Measurements from ENCODE around the gene ABHD16A. TPM values are rescaled to one million over a fixed set of nuclear protein-coding genes. Genes with fewer than 3 reads are reported as not detected.

The ABHD16A gene
- polyA plus RNA-seq, 2 of the 4 experiments (the other 2 are of a cell fraction), result 16.6 to 22.3 TPM

DNA sequence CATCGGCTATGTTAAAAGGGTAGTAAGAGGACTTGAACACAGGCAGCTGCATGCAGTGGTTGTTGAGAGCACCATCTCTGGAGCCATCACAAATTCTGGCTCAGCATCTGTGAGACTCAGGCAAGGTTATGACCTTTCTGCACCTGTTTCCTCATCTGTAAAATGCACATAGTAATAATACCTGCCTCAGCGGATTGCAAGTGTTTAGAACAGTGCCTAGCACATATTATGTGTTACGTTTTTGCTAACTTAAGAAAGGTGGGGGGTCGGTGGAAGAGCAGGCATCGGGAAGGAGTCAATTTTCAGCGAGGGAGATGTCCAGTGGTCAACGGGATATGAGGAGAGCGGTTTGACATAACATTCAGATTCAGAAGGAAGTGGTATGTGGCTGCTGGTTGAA lies 25.2 kb downstream of the ABHD16A start:
- no peak overlapping the region for H3K27ac ChIP-seq
- no peak overlapping the region for H3K4me3 ChIP-seq
- ChIA-PET POLR2A (interaction anchor here (1.0 kb wide), 1 partner anchor 149 kb away, joined by 5 read pairs; the partner anchor contains the start of gene HSPA1B), CTCF (interaction anchor here (1.1 kb wide), 2 partner anchors 52 to 91 kb away, joined by 3 read pairs; partner anchors contain the start of gene DDAH2)
- no peaks in the 10 kb centered on the region for H3K9me3 ChIP-seq
- H3K4me2 ChIP-seq, result no peak overlapping the region
- ATAC-seq (no peak), FAIRE-seq (no peak), DNase-seq (ENCODE audit: low read depth in 1 of 2, low spot score in 1 of 2) (no peak)
- 66% methylated on average over 8 of the region's 8 CpGs for WGBS (ENCODE audit: missing lambda C conversion rate)
- TF ChIP-seq CHD4 (IDR thresholded peaks at IDR 0.05; ENCODE audit: borderline replicate concordance), result no peak
- no peak for TF ChIP-seq RARB (CRISPR knock-in tag; IDR thresholded peaks at IDR 0.05)
- no peak for TF ChIP-seq HOXB13 (CRISPR knock-in tag; IDR thresholded peaks at IDR 0.05; ENCODE audit: low read depth)
- TF ChIP-seq, protein P1, sequence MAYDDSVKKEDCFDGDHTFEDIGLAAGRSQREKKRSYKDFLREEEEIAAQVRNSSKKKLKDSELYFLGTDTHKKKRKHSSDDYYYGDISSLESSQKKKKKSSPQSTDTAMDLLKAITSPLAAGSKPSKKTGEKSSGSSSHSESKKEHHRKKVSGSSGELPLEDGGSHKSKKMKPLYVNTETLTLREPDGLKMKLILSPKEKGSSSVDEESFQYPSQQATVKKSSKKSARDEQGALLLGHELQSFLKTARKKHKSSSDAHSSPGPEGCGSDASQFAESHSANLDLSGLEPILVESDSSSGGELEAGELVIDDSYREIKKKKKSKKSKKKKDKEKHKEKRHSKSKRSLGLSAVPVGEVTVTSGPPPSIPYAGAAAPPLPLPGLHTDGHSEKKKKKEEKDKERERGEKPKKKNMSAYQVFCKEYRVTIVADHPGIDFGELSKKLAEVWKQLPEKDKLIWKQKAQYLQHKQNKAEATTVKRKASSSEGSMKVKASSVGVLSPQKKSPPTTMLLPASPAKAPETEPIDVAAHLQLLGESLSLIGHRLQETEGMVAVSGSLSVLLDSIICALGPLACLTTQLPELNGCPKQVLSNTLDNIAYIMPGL (CRISPR knock-in tag; IDR thresholded peaks at IDR 0.05; ENCODE audit: borderline replicate concordance), result no peak
- no peak for TF ChIP-seq ZNF302 (CRISPR knock-in tag; IDR thresholded peaks at IDR 0.05)
- TF ChIP-seq EHMT2 (IDR thresholded peaks at IDR 0.05; ENCODE audit: low read depth), result no peak
- TF ChIP-seq HOXA7 (CRISPR knock-in tag; IDR thresholded peaks at IDR 0.05), result no peak
- TF ChIP-seq, protein P2, sequence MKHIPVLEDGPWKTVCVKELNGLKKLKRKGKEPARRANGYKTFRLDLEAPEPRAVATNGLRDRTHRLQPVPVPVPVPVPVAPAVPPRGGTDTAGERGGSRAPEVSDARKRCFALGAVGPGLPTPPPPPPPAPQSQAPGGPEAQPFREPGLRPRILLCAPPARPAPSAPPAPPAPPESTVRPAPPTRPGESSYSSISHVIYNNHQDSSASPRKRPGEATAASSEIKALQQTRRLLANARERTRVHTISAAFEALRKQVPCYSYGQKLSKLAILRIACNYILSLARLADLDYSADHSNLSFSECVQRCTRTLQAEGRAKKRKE (CRISPR knock-in tag; IDR thresholded peaks at IDR 0.05; ENCODE audit: low read depth), result no peak
- TF ChIP-seq, protein P3, sequence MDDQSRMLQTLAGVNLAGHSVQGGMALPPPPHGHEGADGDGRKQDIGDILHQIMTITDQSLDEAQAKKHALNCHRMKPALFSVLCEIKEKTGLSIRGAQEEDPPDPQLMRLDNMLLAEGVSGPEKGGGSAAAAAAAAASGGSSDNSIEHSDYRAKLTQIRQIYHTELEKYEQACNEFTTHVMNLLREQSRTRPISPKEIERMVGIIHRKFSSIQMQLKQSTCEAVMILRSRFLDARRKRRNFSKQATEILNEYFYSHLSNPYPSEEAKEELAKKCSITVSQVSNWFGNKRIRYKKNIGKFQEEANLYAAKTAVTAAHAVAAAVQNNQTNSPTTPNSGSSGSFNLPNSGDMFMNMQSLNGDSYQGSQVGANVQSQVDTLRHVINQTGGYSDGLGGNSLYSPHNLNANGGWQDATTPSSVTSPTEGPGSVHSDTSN (IDR thresholded peaks at IDR 0.05), result no peak
- no peak for TF ChIP-seq HOXB5 (CRISPR knock-in tag; IDR thresholded peaks at IDR 0.05)
- H3K4me1 ChIP-seq, result peaks cover 8% of the 10 kb centered on the region; the same call in 1 of the 3 replicates

GRCh38 chr6:31676904-31677303 lies 26.2 kb downstream of the ABHD16A start:
- H3K27ac ChIP-seq, result peak overlapping the region; percentile 21 to 34; a peak in 2 of 6 replicates
- H3K4me1 ChIP-seq, result peaks cover 8% of the 10 kb centered on the region; the same call in 1 of the 3 replicates
- FAIRE-seq (no peak), DNase-seq (ENCODE audit: low read depth in 1 of 2, low spot score in 1 of 2) (no peak), ATAC-seq (no peak)
- POLR2A ChIA-PET, result no interaction called here
- no peaks in the 10 kb centered on the region for H3K9me3 ChIP-seq
- TF ChIP-seq ZFP36 (IDR thresholded peaks at IDR 0.05; ENCODE audit: borderline replicate concordance, partially characterized antibody) (no peak), CHD2 (IDR thresholded peaks at IDR 0.05; ENCODE audit: low read length, partially characterized antibody) (no peak)
- CTCF ChIA-PET, result no interaction called here
- H3K4me3 ChIP-seq, result no peak overlapping the region
- WGBS (ENCODE audit: missing lambda C conversion rate), result 26% methylated on average over 6 of the region's 6 CpGs
- H3K4me2 ChIP-seq, result peak overlapping the region; percentile 47; the same call in 2 of the 3 replicates

DNA sequence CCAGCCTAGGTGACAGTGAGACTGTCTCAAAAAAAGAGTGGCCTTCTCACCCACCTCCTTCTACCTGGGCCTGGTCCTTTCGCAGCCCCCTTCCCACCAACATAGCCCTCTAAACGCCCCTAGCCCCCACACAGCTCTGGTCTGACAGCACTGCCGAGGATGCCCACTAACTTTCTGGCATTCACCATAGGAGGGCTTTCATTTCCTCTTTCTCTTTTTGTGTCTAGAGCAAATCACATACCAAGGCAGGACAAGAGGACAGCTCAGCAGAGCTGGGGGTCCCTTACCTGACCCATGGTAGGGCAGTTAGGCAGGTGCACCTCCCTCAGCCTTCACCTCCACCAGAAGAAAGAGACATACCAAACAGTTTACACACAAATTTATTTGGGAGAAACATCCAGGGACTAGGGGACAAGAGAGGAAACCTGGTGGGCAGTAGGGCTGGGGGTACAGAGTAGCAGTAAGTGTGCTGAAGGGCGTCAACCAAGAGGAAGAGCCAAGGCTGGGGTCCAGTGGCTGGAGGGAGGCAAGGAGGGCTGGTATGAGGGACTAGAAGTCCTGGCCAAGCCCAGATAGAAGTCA lies 26.7 kb downstream of the ABHD16A start:
- ATAC-seq, result no peak
- H3K27ac ChIP-seq, result peak overlapping the region; percentile 21 to 34; a peak in 2 of 6 replicates
- DNase-seq (ENCODE audit: low read depth in 1 of 2, low spot score in 1 of 2), result no peak
- 67% methylated on average over 4 of the region's 4 CpGs for WGBS (ENCODE audit: missing lambda C conversion rate)
- peaks cover 8% of the 10 kb centered on the region; the same call in 1 of the 3 replicates for H3K4me1 ChIP-seq
- H3K4me3 ChIP-seq, result no peak overlapping the region
- no peak for FAIRE-seq
- ChIA-PET POLR2A (no interaction called here), CTCF (no interaction called here)
- H3K4me2 ChIP-seq, result peak overlapping the region; percentile 47; the same call in 2 of the 3 replicates
- TF ChIP-seq FOSB (CRISPR knock-in tag; IDR thresholded peaks at IDR 0.05) (no peak), CBX2 (IDR thresholded peaks at IDR 0.05; ENCODE audit: borderline replicate concordance, low read depth) (no peak), TP53 (CRISPR knock-in tag; IDR thresholded peaks at IDR 0.05) (no peak), ZFP36 (IDR thresholded peaks at IDR 0.05; ENCODE audit: borderline replicate concordance, partially characterized antibody) (no peak), EP300 (IDR thresholded peaks at IDR 0.05) (no peak), RNF2 (IDR thresholded peaks at IDR 0.05; ENCODE audit: borderline replicate concordance, low read depth) (no peak), GATA3 (IDR thresholded peaks at IDR 0.05; ENCODE audit: borderline replicate concordance) (no peak), ZSCAN20 (CRISPR knock-in tag; IDR thresholded peaks at IDR 0.05) (no peak), SMC3 (IDR thresholded peaks at IDR 0.05) (no peak), CHD2 (IDR thresholded peaks at IDR 0.05; ENCODE audit: low read length, partially characterized antibody) (no peak), BHLHE40 (IDR thresholded peaks at IDR 0.05; ENCODE audit: low read depth, low read length) (no peak)
- H3K9me3 ChIP-seq, result no peaks in the 10 kb centered on the region

Data from A549 (cell line).